BLaER1 (cell line): ENCODE measurements around the gene ARFGAP2.
A peak's percentile ranks its signal among the peaks of the same experiment; 100 is the strongest.
"Not testable (repeated sequence)": the region's sequence is repeated elsewhere in the genome, so short reads cannot be mapped to it uniquely, and the experiment has no call there.

Experiments used
- H3K27ac ChIP-seq: shearing (Covaris generic); formaldehyde crosslinking; 2 replicates; pipeline ENCODE4 v1.8.1; 2022
- H3K27me3 ChIP-seq: shearing (Covaris generic); formaldehyde crosslinking; 2 replicates; pipeline ENCODE4 v1.8.1; 2022
- H3K36me3 ChIP-seq: shearing (Covaris generic); formaldehyde crosslinking; 2 replicates; pipeline ENCODE4 v1.8.1; 2022
- H3K4me1 ChIP-seq: shearing (Covaris generic); formaldehyde crosslinking; 2 replicates; pipeline ENCODE4 v1.8.1; 2022
- H3K4me2 ChIP-seq: shearing (Covaris generic); formaldehyde crosslinking; 2 replicates; pipeline ENCODE4 v1.8.1; 2022
- H3K4me3 ChIP-seq: shearing (Covaris generic); formaldehyde crosslinking; 2 replicates; pipeline ENCODE4 v1.8.1; 2022
- H3K9ac ChIP-seq: shearing (Covaris generic); formaldehyde crosslinking; 2 replicates; pipeline ENCODE4 v1.8.1; 2022
- H3K9me3 ChIP-seq: shearing (Covaris generic); formaldehyde crosslinking; 2 replicates; pipeline ENCODE4 v1.8.1; 2022
- H4K20me1 ChIP-seq: shearing (Covaris generic); formaldehyde crosslinking; 2 replicates; pipeline ENCODE4 v1.8.1; 2022
- Cebpa-rat ChIP-seq: shearing (Covaris generic); IDR thresholded peaks from 2 replicates; pipeline ENCODE4 v1.8.1; 2022

The ARFGAP2 gene

DNA sequence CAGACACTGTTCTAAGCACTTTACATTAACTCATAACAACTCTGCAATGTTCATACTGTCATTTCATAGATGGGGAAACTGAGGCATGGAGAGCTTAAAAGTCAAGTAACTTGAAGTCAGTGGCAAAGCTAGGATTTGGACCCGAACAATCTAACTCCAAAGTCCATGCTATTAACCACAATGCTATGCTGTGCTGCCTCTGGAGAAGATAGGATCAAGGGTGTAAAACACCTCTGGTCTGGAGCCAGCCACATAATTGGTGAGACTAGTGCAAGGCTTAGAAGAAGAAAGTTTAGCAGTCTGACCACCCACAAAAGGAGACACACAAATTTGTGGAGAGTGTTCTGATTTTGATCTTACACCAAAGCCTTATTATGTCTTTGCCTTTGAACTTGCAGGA, 43.7 kb downstream of the ARFGAP2 start:
- Histone ChIP-seq H3K4me1 (peaks cover 25% of the 10 kb centered on the region), H3K4me3 (no peak overlapping the region), H3K36me3 (peaks cover 7% of the 10 kb centered on the region; the same call in 1 of the 2 replicates), H3K9ac (no peak overlapping the region), H3K4me2 (no peak overlapping the region), H3K27ac (no peak overlapping the region), H4K20me1 (peaks cover 14% of the 10 kb centered on the region; the same call in 1 of the 2 replicates), H3K9me3 (no peaks in the 10 kb centered on the region), H3K27me3 (no peaks in the 10 kb centered on the region)
- no peak for TF ChIP-seq Cebpa-rat

GRCh38 chr11:47132490-47132889, 44.2 kb downstream of the ARFGAP2 start:
- no peak overlapping the region for H3K9ac ChIP-seq
- H3K4me1 ChIP-seq = peaks cover 20% of the 10 kb centered on the region
- H3K27me3 ChIP-seq = no peaks in the 10 kb centered on the region
- no peak for TF ChIP-seq Cebpa-rat
- H3K36me3 ChIP-seq = peaks cover 2% of the 10 kb centered on the region; the same call in 1 of the 2 replicates
- no peaks in the 10 kb centered on the region for H3K9me3 ChIP-seq
- no peak overlapping the region for H3K4me3 ChIP-seq
- no peak overlapping the region for H3K4me2 ChIP-seq
- peaks cover 14% of the 10 kb centered on the region; the same call in 1 of the 2 replicates for H4K20me1 ChIP-seq
- H3K27ac ChIP-seq = no peak overlapping the region

DNA sequence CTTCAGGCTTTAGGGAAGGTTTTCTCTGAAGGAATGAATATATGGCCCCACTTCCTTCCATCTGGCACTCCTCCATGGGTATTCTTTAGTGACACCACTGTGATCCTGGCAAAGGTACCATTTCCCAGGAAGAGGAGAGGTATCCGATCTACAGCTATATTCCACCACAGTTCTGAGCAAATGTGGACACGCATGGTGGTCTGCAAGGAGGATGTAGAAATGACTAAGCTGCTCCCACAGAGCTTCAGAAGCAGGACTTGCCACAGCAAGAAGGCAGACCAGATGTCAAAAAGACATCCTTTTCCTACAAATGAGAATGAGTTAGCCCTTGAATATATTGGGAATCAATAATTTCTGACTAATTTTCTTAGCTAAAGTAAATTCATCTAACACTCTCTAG, 45.5 kb downstream of the ARFGAP2 start:
- H3K27ac ChIP-seq = no peak overlapping the region
- peaks cover 3% of the 10 kb centered on the region; the same call in 1 of the 2 replicates for H4K20me1 ChIP-seq
- peak overlapping the region; percentile 26; the same call in 1 of the 2 replicates for H3K4me2 ChIP-seq
- H3K4me3 ChIP-seq = no peak overlapping the region
- no peaks in the 10 kb centered on the region; the same call in 1 of the 2 replicates for H3K36me3 ChIP-seq
- H3K9ac ChIP-seq = no peak overlapping the region
- no peaks in the 10 kb centered on the region for H3K27me3 ChIP-seq
- no peak for TF ChIP-seq Cebpa-rat
- no peaks in the 10 kb centered on the region for H3K9me3 ChIP-seq
- peaks cover 23% of the 10 kb centered on the region for H3K4me1 ChIP-seq

GRCh38 chr11:47130543-47130942, 46.1 kb downstream of the ARFGAP2 start:
- Histone ChIP-seq H3K36me3 (no peaks in the 10 kb centered on the region; the same call in 1 of the 2 replicates), H4K20me1 (no peaks in the 10 kb centered on the region), H3K4me1 (peaks cover 26% of the 10 kb centered on the region), H3K27ac (no peak overlapping the region), H3K27me3 (no peaks in the 10 kb centered on the region), H3K9ac (no peak overlapping the region), H3K9me3 (no peaks in the 10 kb centered on the region), H3K4me3 (no peak overlapping the region), H3K4me2 (peak overlapping the region; percentile 26; the same call in 1 of the 2 replicates)
- no peak for TF ChIP-seq Cebpa-rat

DNA sequence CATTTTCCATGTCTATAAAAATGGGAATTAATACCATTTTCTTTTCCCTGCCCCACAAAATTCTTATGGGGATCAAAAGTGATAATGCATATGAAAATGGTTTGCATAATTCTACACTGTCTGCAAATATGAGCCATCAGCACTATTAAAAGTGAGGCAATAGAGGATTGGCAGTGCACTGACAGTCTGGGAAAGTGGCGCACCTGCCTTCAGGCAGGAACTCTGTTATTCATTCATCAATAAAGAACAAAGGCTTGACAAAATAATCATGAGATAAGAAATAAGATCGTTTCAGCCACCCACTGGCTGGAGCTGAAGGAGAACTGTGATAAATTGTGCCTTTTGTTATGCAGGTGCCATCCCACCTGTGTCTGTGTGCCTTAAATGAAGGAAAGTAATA, 49.5 kb downstream of the ARFGAP2 start:
- Histone ChIP-seq H3K9me3 (no peaks in the 10 kb centered on the region), H3K4me3 (no peak overlapping the region), H3K4me1 (peaks cover 38% of the 10 kb centered on the region), H4K20me1 (no peaks in the 10 kb centered on the region), H3K36me3 (no peaks in the 10 kb centered on the region; the same call in 1 of the 2 replicates), H3K27ac (no peak overlapping the region), H3K9ac (no peak overlapping the region), H3K27me3 (no peaks in the 10 kb centered on the region), H3K4me2 (no peak overlapping the region)
- TF ChIP-seq Cebpa-rat = no peak

- H3K9me3 ChIP-seq = no peaks in the 10 kb centered on the region
- no peaks in the 10 kb centered on the region; the same call in 1 of the 2 replicates for H3K36me3 ChIP-seq
- no peaks in the 10 kb centered on the region for H3K27me3 ChIP-seq
- H3K4me2 ChIP-seq = peak overlapping the region; percentile 23; the same call in 1 of the 2 replicates
- H3K27ac ChIP-seq = no peak overlapping the region
- no peak for TF ChIP-seq Cebpa-rat
- no peak overlapping the region for H3K9ac ChIP-seq
- H4K20me1 ChIP-seq = no peaks in the 10 kb centered on the region
- H3K4me1 ChIP-seq = peaks cover 27% of the 10 kb centered on the region
- H3K4me3 ChIP-seq = no peak overlapping the region
Observed at GRCh38 chr11:47125083-47125482, 51.6 kb downstream of the ARFGAP2 start.

GRCh38 chr11:47124675-47125074, 52.0 kb downstream of the ARFGAP2 start:
- H3K27ac ChIP-seq = no peak overlapping the region
- no peak overlapping the region for H3K9ac ChIP-seq
- H3K4me2 ChIP-seq = no peak overlapping the region

GRCh38 chr11:47123094-47123493, 53.6 kb downstream of the ARFGAP2 start:
- Histone ChIP-seq H3K27me3 (no peaks in the 10 kb centered on the region), H3K4me1 (peaks cover 26% of the 10 kb centered on the region), H3K27ac (no peak overlapping the region), H3K9me3 (peaks cover 8% of the 10 kb centered on the region), H3K4me3 (no peak overlapping the region), H3K4me2 (no peak overlapping the region), H3K9ac (no peak overlapping the region), H4K20me1 (no peaks in the 10 kb centered on the region), H3K36me3 (no peaks in the 10 kb centered on the region; the same call in 1 of the 2 replicates)
- no peak for TF ChIP-seq Cebpa-rat

More at GRCh38 chr11:47124675-47125074, 52.0 kb downstream of the ARFGAP2 start:
- Histone ChIP-seq H3K4me1 (peaks cover 26% of the 10 kb centered on the region), H3K36me3 (no peaks in the 10 kb centered on the region; the same call in 1 of the 2 replicates), H3K9me3 (no peaks in the 10 kb centered on the region), H4K20me1 (no peaks in the 10 kb centered on the region), H3K4me3 (no peak overlapping the region), H3K27me3 (no peaks in the 10 kb centered on the region)
- TF ChIP-seq Cebpa-rat = no peak

DNA sequence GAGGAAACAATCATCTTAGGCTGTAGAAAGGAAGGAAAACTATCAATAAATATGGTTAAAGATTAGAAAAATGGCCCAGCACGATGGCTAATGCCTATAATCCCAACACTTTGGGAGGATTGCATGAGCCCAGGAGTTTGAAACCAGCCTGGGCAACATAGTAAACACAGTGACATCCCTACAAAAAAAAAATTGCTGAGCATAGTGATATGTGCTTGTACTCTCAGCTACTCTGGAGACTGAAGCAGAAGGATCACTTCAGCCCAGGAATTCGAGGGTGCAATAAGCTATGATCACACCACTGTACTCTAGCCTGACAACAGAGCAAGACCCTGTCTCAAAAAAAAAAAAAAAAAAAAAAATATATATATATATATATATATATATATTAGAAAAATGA, 54.9 kb downstream of the ARFGAP2 start:
- no peak overlapping the region for H3K4me3 ChIP-seq
- no peaks in the 10 kb centered on the region for H4K20me1 ChIP-seq

DNA sequence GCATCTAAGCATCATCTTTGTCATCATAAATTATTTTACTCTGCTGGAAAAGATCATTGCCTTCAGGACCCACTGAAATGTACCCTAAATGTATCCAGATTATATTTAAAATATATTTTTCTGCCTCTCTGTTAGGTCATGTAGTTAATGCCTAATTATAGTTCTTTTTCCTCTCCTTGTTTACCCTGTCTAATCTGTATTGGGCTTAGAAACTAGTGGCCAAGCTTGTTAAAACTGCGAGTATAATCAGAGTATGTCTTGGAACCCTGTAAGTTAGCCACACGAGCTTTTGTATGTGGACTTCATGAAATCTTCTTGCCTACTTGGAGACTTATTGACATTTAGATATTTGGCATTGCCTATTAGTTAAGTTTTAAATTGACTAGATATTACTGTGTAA, 55.6 kb downstream of the ARFGAP2 start:
- TF ChIP-seq Cebpa-rat = no peak
- peaks cover 17% of the 10 kb centered on the region for H3K4me1 ChIP-seq

More for the DNA sequence above, 54.9 kb downstream of the ARFGAP2 start:
- no peaks in the 10 kb centered on the region for H3K27me3 ChIP-seq
- H3K9me3 ChIP-seq = peaks cover 8% of the 10 kb centered on the region
- peaks cover 24% of the 10 kb centered on the region for H3K4me1 ChIP-seq
- no peak for TF ChIP-seq Cebpa-rat
- no peak overlapping the region for H3K27ac ChIP-seq
- H3K4me2 ChIP-seq = no peak overlapping the region
- no peaks in the 10 kb centered on the region; the same call in 1 of the 2 replicates for H3K36me3 ChIP-seq
- no peak overlapping the region for H3K9ac ChIP-seq

DNA sequence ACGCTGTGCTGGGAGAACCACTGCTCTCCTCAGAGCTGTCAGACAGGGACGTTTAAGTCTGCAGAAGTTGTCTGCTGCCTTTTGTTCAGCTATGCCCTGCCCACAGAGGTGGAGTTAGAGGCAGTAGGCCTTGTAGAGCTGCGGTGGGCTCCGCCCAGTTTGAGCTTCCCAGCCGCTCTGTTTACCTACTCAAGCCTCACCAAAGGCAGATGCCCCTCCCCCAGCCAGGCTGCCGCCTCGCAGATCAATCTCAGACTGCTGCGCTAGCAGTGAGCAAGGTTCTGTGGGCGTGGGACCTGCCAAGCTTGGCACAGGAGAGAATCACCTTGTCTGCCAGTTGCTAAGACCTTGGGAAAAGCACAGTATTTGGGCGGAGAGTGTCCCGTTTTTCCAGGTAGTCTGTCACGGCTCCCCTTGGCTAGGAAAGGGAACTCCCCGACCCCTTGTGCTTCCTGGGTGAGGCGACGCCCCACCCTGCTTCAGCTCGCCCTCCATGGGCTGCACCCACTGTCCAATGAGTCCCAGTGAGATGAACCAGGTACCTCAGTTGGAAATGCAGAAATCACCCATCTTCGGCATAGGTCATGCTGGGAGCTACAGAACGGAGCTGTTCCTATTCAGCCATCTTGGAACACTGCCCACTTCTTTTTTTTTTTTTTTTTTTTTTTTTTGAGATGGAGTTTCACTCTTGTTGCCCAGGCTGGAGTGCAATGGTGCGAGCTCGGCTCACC, 57.6 kb downstream of the ARFGAP2 start:
- not testable (repeated sequence) for H3K27me3 ChIP-seq, H3K4me2 ChIP-seq, H4K20me1 ChIP-seq, H3K9ac ChIP-seq, H3K36me3 ChIP-seq, H3K27ac ChIP-seq, H3K4me3 ChIP-seq, H3K4me1 ChIP-seq, H3K9me3 ChIP-seq

More for the DNA sequence above, 55.6 kb downstream of the ARFGAP2 start:
- no peaks in the 10 kb centered on the region for H3K27me3 ChIP-seq
- no peak overlapping the region for H3K4me3 ChIP-seq
- H3K9ac ChIP-seq = no peak overlapping the region
- H3K4me2 ChIP-seq = no peak overlapping the region
- peaks cover 8% of the 10 kb centered on the region for H3K9me3 ChIP-seq
- no peaks in the 10 kb centered on the region; the same call in 1 of the 2 replicates for H3K36me3 ChIP-seq
- no peak overlapping the region for H3K27ac ChIP-seq
- no peaks in the 10 kb centered on the region for H4K20me1 ChIP-seq
